Sigmoid colon (tissue), 4 donors: ENCODE measurements around the gene CCDC192.

Source experiments
- POLR2A ChIP-seq, 2 donors: fragments of 450-650 bp; IDR thresholded peaks; one replicate each; pipeline ENCODE4 v1.6.1; 2016; ENCODE audit warnings: antibody characterized with exemption in 2 of 2, mild to moderate bottlenecking in 2 of 2, moderate library complexity in 2 of 2
- POLR2AphosphoS5 ChIP-seq, 4 donors: sonication (generic); formaldehyde crosslinking; IDR thresholded peaks; one replicate each; pipeline ENCODE4 v1.6.1; 2017; ENCODE audit warnings: antibody characterized with exemption in 4 of 4
- TF ChIP-seq, protein P1 (sequence below), 4 experiments: fragments of 450-650 bp in 3 of 4; fragments of 200-600 bp in 1 of 4; IDR thresholded peaks; one replicate each; pipeline ENCODE4 v1.5.1; 2016 to 2019; ENCODE audit warnings: antibody characterized with exemption in 4 of 4, mild to moderate bottlenecking in 3 of 4, moderate library complexity in 2 of 4

GRCh38 chr5:127694518-127695171 lies 8.5 kb upstream of the CCDC192 start:
- TF ChIP-seq, protein P1, sequence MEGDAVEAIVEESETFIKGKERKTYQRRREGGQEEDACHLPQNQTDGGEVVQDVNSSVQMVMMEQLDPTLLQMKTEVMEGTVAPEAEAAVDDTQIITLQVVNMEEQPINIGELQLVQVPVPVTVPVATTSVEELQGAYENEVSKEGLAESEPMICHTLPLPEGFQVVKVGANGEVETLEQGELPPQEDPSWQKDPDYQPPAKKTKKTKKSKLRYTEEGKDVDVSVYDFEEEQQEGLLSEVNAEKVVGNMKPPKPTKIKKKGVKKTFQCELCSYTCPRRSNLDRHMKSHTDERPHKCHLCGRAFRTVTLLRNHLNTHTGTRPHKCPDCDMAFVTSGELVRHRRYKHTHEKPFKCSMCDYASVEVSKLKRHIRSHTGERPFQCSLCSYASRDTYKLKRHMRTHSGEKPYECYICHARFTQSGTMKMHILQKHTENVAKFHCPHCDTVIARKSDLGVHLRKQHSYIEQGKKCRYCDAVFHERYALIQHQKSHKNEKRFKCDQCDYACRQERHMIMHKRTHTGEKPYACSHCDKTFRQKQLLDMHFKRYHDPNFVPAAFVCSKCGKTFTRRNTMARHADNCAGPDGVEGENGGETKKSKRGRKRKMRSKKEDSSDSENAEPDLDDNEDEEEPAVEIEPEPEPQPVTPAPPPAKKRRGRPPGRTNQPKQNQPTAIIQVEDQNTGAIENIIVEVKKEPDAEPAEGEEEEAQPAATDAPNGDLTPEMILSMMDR (IDR thresholded peaks at IDR 0.05) = no peak
- TF ChIP-seq POLR2A (IDR thresholded peaks at IDR 0.05) (no peak), POLR2AphosphoS5 (IDR thresholded peaks at IDR 0.05) (no peak)
